Erythroblast (primary cell): ENCODE results near the gene PAXIP1.

Experiments used
- GATA1 ChIP-seq: IDR thresholded peaks from 2 replicates; pipeline ENCODE4 v1.6.1; 2011; ENCODE audit warnings: low read depth, mild to moderate bottlenecking, control low read depth, low read length, moderate library complexity
- POLR2A ChIP-seq: IDR thresholded peaks from 2 replicates; pipeline ENCODE4 v1.6.1; 2011; ENCODE audit warnings: mild to moderate bottlenecking, low read length

- TF ChIP-seq POLR2A (no peak), GATA1 (no peak)
Measured at GRCh38 chr7:154916856-154917807, 85.8 kb downstream of the PAXIP1 start.
